ENCODE data around the gene CXCL14. TPM values are rescaled to one million over a fixed set of nuclear protein-coding genes. Genes with fewer than 3 reads are reported as not detected.

Gene CXCL14
- total RNA-seq, 1 experiment from 2014 or later: not detected

- POLR2A ChIA-PET (ENCODE audit: unreplicated experiment): no interaction called here
Measured at GRCh38 chr5:135604056-135604455, 25.3 kb upstream of the CXCL14 start.

GRCh38 chr5:135602882-135603721, 24.3 kb upstream of the CXCL14 start:
- BruUV-seq (replicated peaks): no TSS peak
- ChIA-PET CTCF (no interaction called here), POLR2A (ENCODE audit: unreplicated experiment) (no interaction called here)
- no peak for DNase-seq
- H3K9me2 ChIP-seq (ENCODE audit: insufficient read depth): no peaks in the 10 kb centered on the region
- TF ChIP-seq EZH2 (IDR thresholded peaks at IDR 0.05; ENCODE audit: low read depth): no peak
- no peak for TF ChIP-seq CTCF (conservative IDR thresholded peaks at IDR 0.05)
- H3K36me3 ChIP-seq (ENCODE audit: low read depth): no peaks in the 10 kb centered on the region
- H3K27ac ChIP-seq: no peak overlapping the region
- no peaks in the 10 kb centered on the region for H4K20me1 ChIP-seq (ENCODE audit: insufficient read depth)
- no peaks in the 10 kb centered on the region for H3F3A ChIP-seq (ENCODE audit: insufficient read depth, low read depth)
- H3K4me3 ChIP-seq: no peak overlapping the region
- H3K4me1 ChIP-seq (replicated peaks; ENCODE audit: insufficient read depth): no peaks in the 10 kb centered on the region
- peaks cover 87% of the 10 kb centered on the region for H3K27me3 ChIP-seq (ENCODE audit: insufficient read depth, low read depth)
- H3K9me3 ChIP-seq (ENCODE audit: insufficient read depth, low read depth): no peaks in the 10 kb centered on the region
- no peak overlapping the region for H3K4me2 ChIP-seq
- H3K79me2 ChIP-seq (ENCODE audit: low read depth): no peaks in the 10 kb centered on the region
- intact Hi-C loops (cut with micrococcal nuclease; ENCODE audit: unreplicated experiment): no loop called here
- no peak overlapping the region for H2AFZ ChIP-seq

More at GRCh38 chr5:135604056-135604455, 25.3 kb upstream of the CXCL14 start:
- no peaks in the 10 kb centered on the region for H3K79me2 ChIP-seq (ENCODE audit: low read depth)
- no peaks in the 10 kb centered on the region for H3K4me1 ChIP-seq (replicated peaks; ENCODE audit: insufficient read depth)
- no peaks in the 10 kb centered on the region for H3F3A ChIP-seq (ENCODE audit: insufficient read depth, low read depth)
- peaks cover 86% of the 10 kb centered on the region for H3K27me3 ChIP-seq (ENCODE audit: insufficient read depth, low read depth)
- H3K9me3 ChIP-seq (ENCODE audit: insufficient read depth, low read depth): no peaks in the 10 kb centered on the region
- intact Hi-C loops (cut with micrococcal nuclease; ENCODE audit: unreplicated experiment): no loop called here
- CTCF ChIA-PET: no interaction called here
- H3K27ac ChIP-seq: no peak overlapping the region
- H3K4me2 ChIP-seq: no peak overlapping the region
- H3K9me2 ChIP-seq (ENCODE audit: insufficient read depth): no peaks in the 10 kb centered on the region
- no peak overlapping the region for H2AFZ ChIP-seq
- no peaks in the 10 kb centered on the region for H4K20me1 ChIP-seq (ENCODE audit: insufficient read depth)
- DNase-seq: no peak
- no TSS peak for BruUV-seq (replicated peaks)
- H3K36me3 ChIP-seq (ENCODE audit: low read depth): no peaks in the 10 kb centered on the region
- H3K4me3 ChIP-seq: no peak overlapping the region
- TF ChIP-seq EZH2 (IDR thresholded peaks at IDR 0.05; ENCODE audit: low read depth) (no peak), CTCF (conservative IDR thresholded peaks at IDR 0.05) (no peak)

GRCh38 chr5:135601466-135601865, 22.7 kb upstream of the CXCL14 start:
- Histone ChIP-seq H3F3A (ENCODE audit: insufficient read depth, low read depth) (no peaks in the 10 kb centered on the region), H2AFZ (no peak overlapping the region), H3K4me3 (no peak overlapping the region), H3K27me3 (ENCODE audit: insufficient read depth, low read depth) (peaks cover 88% of the 10 kb centered on the region), H3K4me1 (replicated peaks; ENCODE audit: insufficient read depth) (no peaks in the 10 kb centered on the region), H3K36me3 (ENCODE audit: low read depth) (no peaks in the 10 kb centered on the region), H3K9me2 (ENCODE audit: insufficient read depth) (no peaks in the 10 kb centered on the region), H4K20me1 (ENCODE audit: insufficient read depth) (no peaks in the 10 kb centered on the region), H3K79me2 (ENCODE audit: low read depth) (no peaks in the 10 kb centered on the region), H3K4me2 (no peak overlapping the region), H3K9me3 (ENCODE audit: insufficient read depth, low read depth) (no peaks in the 10 kb centered on the region), H3K27ac (no peak overlapping the region)
- ChIA-PET POLR2A (ENCODE audit: unreplicated experiment) (no interaction called here), CTCF (no interaction called here)
- no TSS peak for BruUV-seq (replicated peaks)
- TF ChIP-seq CTCF (conservative IDR thresholded peaks at IDR 0.05) (no peak), EZH2 (IDR thresholded peaks at IDR 0.05; ENCODE audit: low read depth) (no peak)
- DNase-seq: no peak
- intact Hi-C loops (cut with micrococcal nuclease; ENCODE audit: unreplicated experiment): no loop called here

Measured in PC-9 (cell line).